OCI-LY7 (cell line): ENCODE measurements around the gene PRDM1. TPM values are rescaled to one million over a fixed set of nuclear protein-coding genes. Genes with fewer than 3 reads are reported as not detected.

Experiments
- BruUV-seq: library from RNA; stranded (reverse); fragments of 400-500 nt; replicated peaks from 2 replicates; lab custom pipeline; 2021; lab: Mats Ljungman, UMichigan
- CTCF ChIA-PET: fragments of 300-600 bp; sonication (Branson Sonifier 250); formaldehyde crosslinking; loops from one replicate; lab custom pipeline; 2022; ENCODE audit warnings: antibody characterized with exemption; ENCODE audit not compliant: unreplicated experiment; lab: Charles Lee
- POLR2A ChIA-PET: fragments of 300-600 bp; sonication (Branson Sonifier 250); formaldehyde crosslinking; loops from one replicate; lab custom pipeline; 2022; ENCODE audit warnings: antibody characterized with exemption; lab: Charles Lee
- DNase-seq: peaks from one replicate; pipeline ENCODE4 v3.0.0-alpha.2; 2015; ENCODE audit warnings: low spot score
- H2AFZ ChIP-seq: fragments of 200-600 bp; sonication (generic), shearing (Covaris generic); 2 replicates; pipeline ENCODE4 v1.6.1; 2014; ENCODE audit warnings: mild to moderate bottlenecking, antibody characterized with exemption, low read length, moderate library complexity
- H3K27ac ChIP-seq: fragments of 200-600 bp; sonication (generic); 2 replicates; pipeline ENCODE4 v1.5.1; 2014; ENCODE audit warnings: mixed run types, low read depth, mild to moderate bottlenecking, moderate library complexity, low read length, inconsistent platforms; ENCODE audit not compliant: poor library complexity, severe bottlenecking
- H3K36me3 ChIP-seq: fragments of 200-600 bp; sonication (generic); 2 replicates; pipeline ENCODE4 v1.6.1; 2014; ENCODE audit warnings: mild to moderate bottlenecking, antibody characterized with exemption, low read length, moderate library complexity, mixed read lengths; ENCODE audit not compliant: insufficient read depth
- H3K4me1 ChIP-seq: fragments of 200-600 bp; sonication (generic); 2 replicates; pipeline ENCODE4 v1.5.1; 2014; ENCODE audit warnings: mild to moderate bottlenecking, low read length; ENCODE audit not compliant: insufficient read depth, poor library complexity, severe bottlenecking
- H3K4me2 ChIP-seq: fragments of 200-600 bp; sonication (generic); 2 replicates; pipeline ENCODE4 v1.6.1; 2014; ENCODE audit warnings: mild to moderate bottlenecking, low read length
- H3K4me3 ChIP-seq: fragments of 200-600 bp; sonication (generic); 2 replicates; pipeline ENCODE4 v1.5.1; 2014; ENCODE audit warnings: mild to moderate bottlenecking, low read depth, low read length; ENCODE audit not compliant: poor library complexity, severe bottlenecking
- H3K79me2 ChIP-seq: fragments of 200-600 bp; sonication (generic); 2 replicates; pipeline ENCODE4 v1.6.1; 2016; ENCODE audit warnings: low read depth, mild to moderate bottlenecking, low read length, moderate library complexity, mixed read lengths; ENCODE audit not compliant: insufficient read depth
- H3K9me2 ChIP-seq: fragments of 200-600 bp; sonication (generic); 2 replicates; pipeline ENCODE4 v1.6.1; 2016; ENCODE audit warnings: mild to moderate bottlenecking, low read length, mixed read lengths; ENCODE audit not compliant: insufficient read depth
- H3K9me3 ChIP-seq: fragments of 200-600 bp; sonication (generic); 2 replicates; pipeline ENCODE4 v1.6.1; 2014; ENCODE audit warnings: mild to moderate bottlenecking, mixed run types, low read length, mixed read lengths
- H4K20me1 ChIP-seq: fragments of 200-600 bp; sonication (generic); 2 replicates; pipeline ENCODE4 v1.6.1; 2014; ENCODE audit warnings: mild to moderate bottlenecking, antibody characterized with exemption, low read length, moderate library complexity, mixed read lengths; ENCODE audit not compliant: insufficient read depth
- EZH2phosphoT487 ChIP-seq: fragments of 200-600 bp; sonication (generic); IDR thresholded peaks from 2 replicates; pipeline ENCODE4 v1.6.1; 2018; ENCODE audit warnings: low read depth, borderline replicate concordance, mild to moderate bottlenecking, mixed run types, antibody characterized with exemption, low read length, moderate library complexity, mixed read lengths
- intact Hi-C: fragments of 100-400 bp; cut with micrococcal nuclease; formaldehyde crosslinking; loops from one replicate; pipeline ENCODE4 v1.10.0; 2022; ENCODE audit not compliant: unreplicated experiment
- total RNA-seq, 2 experiments: library from RNA; depleted of rRNA in 1 of 2; stranded (reverse); fragments of >200 nt in 1 of 2; shearing (Covaris generic) in 1 of 2; gene quantifications; 2 replicates each; pipeline ENCODE4 v1.2.3, GENCODE V29; 2014 to 2022
- TF ChIP-seq, protein P1 (sequence below): fragments of 200-600 bp; sonication (generic); conservative IDR thresholded peaks from 2 replicates; pipeline ENCODE4 v1.5.1; 2014; ENCODE audit warnings: mild to moderate bottlenecking, antibody characterized with exemption, low read length, moderate library complexity, mixed read lengths

PRDM1 gene
- total RNA-seq, 2 experiments from 2014 or later = 1.5 to 3.3 TPM

DNA sequence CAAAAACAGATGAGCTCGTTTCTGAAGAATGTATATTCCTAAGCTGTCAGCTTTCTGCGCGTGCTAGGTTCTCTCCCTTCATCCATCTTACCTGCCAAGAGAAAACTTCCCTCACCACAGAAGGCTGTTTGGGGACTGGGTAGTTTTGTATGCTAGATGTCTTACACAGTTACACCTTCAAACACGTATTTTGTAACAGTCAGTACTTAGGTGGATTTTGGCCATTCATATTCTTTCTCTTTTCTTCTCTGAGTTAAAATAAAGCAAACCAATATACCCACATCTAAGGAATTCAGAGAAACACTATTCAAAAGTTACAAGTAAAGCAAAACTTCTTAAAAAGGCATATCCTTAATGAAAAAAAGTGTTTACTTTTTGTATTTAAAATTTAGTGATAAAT, 35.6 kb upstream of the PRDM1 start:
- TF ChIP-seq, protein P1, sequence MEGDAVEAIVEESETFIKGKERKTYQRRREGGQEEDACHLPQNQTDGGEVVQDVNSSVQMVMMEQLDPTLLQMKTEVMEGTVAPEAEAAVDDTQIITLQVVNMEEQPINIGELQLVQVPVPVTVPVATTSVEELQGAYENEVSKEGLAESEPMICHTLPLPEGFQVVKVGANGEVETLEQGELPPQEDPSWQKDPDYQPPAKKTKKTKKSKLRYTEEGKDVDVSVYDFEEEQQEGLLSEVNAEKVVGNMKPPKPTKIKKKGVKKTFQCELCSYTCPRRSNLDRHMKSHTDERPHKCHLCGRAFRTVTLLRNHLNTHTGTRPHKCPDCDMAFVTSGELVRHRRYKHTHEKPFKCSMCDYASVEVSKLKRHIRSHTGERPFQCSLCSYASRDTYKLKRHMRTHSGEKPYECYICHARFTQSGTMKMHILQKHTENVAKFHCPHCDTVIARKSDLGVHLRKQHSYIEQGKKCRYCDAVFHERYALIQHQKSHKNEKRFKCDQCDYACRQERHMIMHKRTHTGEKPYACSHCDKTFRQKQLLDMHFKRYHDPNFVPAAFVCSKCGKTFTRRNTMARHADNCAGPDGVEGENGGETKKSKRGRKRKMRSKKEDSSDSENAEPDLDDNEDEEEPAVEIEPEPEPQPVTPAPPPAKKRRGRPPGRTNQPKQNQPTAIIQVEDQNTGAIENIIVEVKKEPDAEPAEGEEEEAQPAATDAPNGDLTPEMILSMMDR = no peak
- TF ChIP-seq EZH2phosphoT487 = no peak
- ChIA-PET POLR2A (interaction anchor here (0.7 to 1.4 kb wide), 3 partner anchors 23 to 497 kb away, joined by 3 read pairs; no protein-coding TSS in a partner anchor), CTCF (no interaction called here)
- Histone ChIP-seq H3K36me3 (no peaks in the 10 kb centered on the region), H3K4me3 (no peak overlapping the region), H3K4me2 (no peak overlapping the region), H2AFZ (no peak overlapping the region), H3K79me2 (no peaks in the 10 kb centered on the region), H3K4me1 (no peaks in the 10 kb centered on the region), H3K9me2 (no peaks in the 10 kb centered on the region), H3K27ac (no peak overlapping the region), H3K9me3 (no peaks in the 10 kb centered on the region), H4K20me1 (no peaks in the 10 kb centered on the region)
- BruUV-seq = no TSS peak
- DNase-seq = no peak
- intact Hi-C loops = no loop called here

DNA sequence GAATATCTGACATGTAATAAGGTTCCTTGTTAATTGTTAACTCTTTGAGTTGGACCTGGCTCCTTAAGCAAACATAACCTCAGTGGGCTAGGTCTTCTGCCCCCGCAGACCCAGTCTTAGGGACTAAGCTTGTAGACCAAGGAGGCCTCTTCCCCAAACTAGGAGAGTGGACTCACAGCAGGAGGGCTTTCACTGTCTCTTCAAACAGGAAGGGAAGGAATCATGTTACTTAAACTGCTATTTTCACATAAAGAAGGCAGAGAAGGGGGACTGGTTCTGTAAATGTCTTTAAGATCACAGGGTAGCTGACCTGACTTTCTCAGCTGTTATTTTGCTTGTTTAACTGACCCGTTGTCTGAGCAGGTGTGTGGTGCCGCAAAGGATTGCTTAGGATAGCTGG, 34.9 kb upstream of the PRDM1 start:
- H2AFZ ChIP-seq = peak overlapping the region; percentile 30; the same call in 1 of the 2 replicates
- CTCF ChIA-PET = no interaction called here
- H3K79me2 ChIP-seq = no peaks in the 10 kb centered on the region
- BruUV-seq = no TSS peak
- TF ChIP-seq, protein P1 = no peak
- intact Hi-C loops = no loop called here
- H3K36me3 ChIP-seq = no peaks in the 10 kb centered on the region
- H3K9me2 ChIP-seq = no peaks in the 10 kb centered on the region
- H4K20me1 ChIP-seq = no peaks in the 10 kb centered on the region
- no peak for DNase-seq
- no peaks in the 10 kb centered on the region for H3K9me3 ChIP-seq
- POLR2A ChIA-PET = no interaction called here
- H3K4me1 ChIP-seq = peaks cover 3% of the 10 kb centered on the region
- no peak overlapping the region for H3K27ac ChIP-seq
- no peak overlapping the region for H3K4me2 ChIP-seq
- H3K4me3 ChIP-seq = no peak overlapping the region

DNA sequence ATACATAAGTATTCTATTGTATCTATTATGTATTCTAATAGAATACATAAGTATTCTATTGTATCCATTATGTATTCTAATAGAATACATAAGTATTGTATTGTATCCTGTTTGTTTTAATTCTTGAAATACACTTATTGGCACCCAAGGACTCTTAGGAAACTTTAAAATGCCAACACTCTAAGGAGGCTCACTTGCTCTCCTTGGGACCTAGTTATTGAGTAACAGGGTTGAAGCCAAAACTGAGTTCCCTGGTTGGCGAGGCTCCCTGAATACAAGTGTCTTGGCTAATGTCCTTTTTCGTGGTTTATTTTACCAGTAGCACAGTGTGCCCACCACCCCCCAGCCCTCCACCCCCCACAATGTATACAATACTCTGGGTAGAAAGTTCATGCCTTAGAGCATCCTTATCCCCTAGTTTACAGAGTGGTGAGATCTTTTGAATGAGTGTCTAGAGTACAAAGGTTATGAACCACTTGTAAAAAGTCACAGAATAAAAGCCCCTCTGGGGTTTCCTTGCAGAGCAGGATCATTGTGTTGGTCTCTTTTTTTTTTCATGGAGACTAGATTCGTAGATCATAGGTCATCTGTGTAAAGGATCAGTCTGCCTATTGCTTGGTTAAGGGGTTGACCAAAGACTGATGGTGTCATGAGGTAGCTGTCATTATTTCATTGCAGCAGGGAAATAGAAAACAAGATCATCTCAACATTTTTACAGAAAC, 32.5 kb upstream of the PRDM1 start:
- POLR2A ChIA-PET = interaction anchor here (0.7 to 0.8 kb wide), 2 partner anchors 12 to 13 kb away, joined by 3 read pairs; no protein-coding TSS in a partner anchor

More for the DNA sequence above, 32.5 kb upstream of the PRDM1 start:
- TF ChIP-seq, protein P1 = no peak
- TF ChIP-seq EZH2phosphoT487 = no peak
- no peak overlapping the region for H3K27ac ChIP-seq
- H3K4me1 ChIP-seq = peaks cover 5% of the 10 kb centered on the region
- no peak overlapping the region for H3K4me2 ChIP-seq
- H3K79me2 ChIP-seq = no peaks in the 10 kb centered on the region
- no TSS peak for BruUV-seq
- intact Hi-C loops = no loop called here
- H3K9me2 ChIP-seq = no peaks in the 10 kb centered on the region
- no peak overlapping the region for H3K4me3 ChIP-seq
- DNase-seq = no peak
- no peaks in the 10 kb centered on the region for H3K9me3 ChIP-seq
- H3K36me3 ChIP-seq = no peaks in the 10 kb centered on the region
- no peaks in the 10 kb centered on the region for H4K20me1 ChIP-seq
- H2AFZ ChIP-seq = peak overlapping the region; percentile 12; the same call in 1 of the 2 replicates
- CTCF ChIA-PET = no interaction called here
